SH-SY5Y (cell line): ENCODE measurements around the gene ATG14.

Source experiments
- GATA2 ChIP-seq: IDR thresholded peaks from 2 replicates; pipeline ENCODE4 v1.6.1; 2011; ENCODE audit warnings: mild to moderate bottlenecking, low read depth, low read length
- GATA3 ChIP-seq: IDR thresholded peaks from 2 replicates; pipeline ENCODE4 v1.6.1; 2011; ENCODE audit warnings: low read depth, mild to moderate bottlenecking, low read length, moderate library complexity

- TF ChIP-seq GATA2 = peak; percentile 42; the same call in 1 of the 2 replicates
- no peak for TF ChIP-seq GATA3
These were observed 15.8 kb upstream of the ATG14 start for GRCh38 chr14:55427439-55427838.
